NCI-H748 (cell line): Measurements from ENCODE around the gene RASD2.

ENCODE experiments used
- DNase-seq: peaks from one replicate; lab custom pipeline; 2025; ENCODE audit not compliant: unreplicated experiment; lab: John Stamatoyannopoulos, UW

Gene RASD2

GRCh38 chr22:35518811-35519210 lies 21.8 kb upstream of the RASD2 start:
- DNase-seq: no peak

GRCh38 chr22:35519306-35520000 lies 21.2 kb upstream of the RASD2 start:
- DNase-seq: no peak

GRCh38 chr22:35521358-35522224 lies 19.0 kb upstream of the RASD2 start:
- DNase-seq: no peak

GRCh38 chr22:35522225-35523149 lies 18.1 kb upstream of the RASD2 start:
- DNase-seq: no peak

- peak; percentile 23 for DNase-seq
Observed at GRCh38 chr22:35523167-35523947, 17.3 kb upstream of the RASD2 start.

GRCh38 chr22:35524966-35525686 lies 15.5 kb upstream of the RASD2 start:
- DNase-seq: no peak

GRCh38 chr22:35525687-35526332 lies 14.8 kb upstream of the RASD2 start:
- DNase-seq: no peak

GRCh38 chr22:35526333-35526979 lies 14.2 kb upstream of the RASD2 start:
- DNase-seq: no peak

- no peak for DNase-seq
Observed at GRCh38 chr22:35528927-35529326, 11.7 kb upstream of the RASD2 start.

- no peak for DNase-seq
Observed at GRCh38 chr22:35530700-35531099, 9.9 kb upstream of the RASD2 start.

- no peak for DNase-seq
Observed at GRCh38 chr22:35531202-35531601, 9.4 kb upstream of the RASD2 start.

GRCh38 chr22:35531676-35532075 lies 9.0 kb upstream of the RASD2 start:
- no peak for DNase-seq

GRCh38 chr22:35533365-35534029 lies 7.1 kb upstream of the RASD2 start:
- no peak for DNase-seq

- no peak for DNase-seq
Observed at GRCh38 chr22:35534091-35534490, 6.5 kb upstream of the RASD2 start.

GRCh38 chr22:35537232-35537631 lies 3.4 kb upstream of the RASD2 start:
- no peak for DNase-seq

GRCh38 chr22:35538801-35539321 lies 1.8 kb upstream of the RASD2 start:
- DNase-seq: peak; percentile 18

- no peak for DNase-seq
Observed at GRCh38 chr22:35539487-35539886, 1.1 kb upstream of the RASD2 start.
